K562 treated with DMSO at 1 percent for 4 hours (cell line): Measurements from ENCODE around the gene SPINK7. TPM values are rescaled to one million over a fixed set of nuclear protein-coding genes. Genes with fewer than 3 reads are reported as not detected.

Source experiments
- total RNA-seq: library from RNA; unstranded; fragments of 300-600 nt; gene quantifications from 2 replicates; pipeline ENCODE4 v1.2.3, GENCODE V29; 2022; ENCODE audit not compliant: insufficient read depth

Gene SPINK7
- total RNA-seq, result not detected in 2 replicates

GRCh38 chr5:148312153-148312552 is at the start of gene SPINK7:
SPINK7 (plus strand) TSS chr5:148312423; CDS start chr5:148312484, 61 bp downstream.

GRCh38 chr5:148268566-148268965 is 43.7 kb upstream of the SPINK7 start, which contains the start of gene SPINK13:
SPINK13 (plus strand) TSS chr5:148268794; CDS start chr5:148270073, 1,279 bp downstream.

GRCh38 chr5:148335259-148335658 is 23.0 kb downstream of the SPINK7 start, which contains the start of gene SPINK9:
SPINK9 (plus strand) TSS chr5:148335559; CDS start chr5:148335614, 55 bp downstream.

Other genes starting within 250 kb of the SPINK7 start
- 0.33 TPM in 1 of 2 replicates, not detected in the other for gene SPINK5, start 248.4 kb upstream of the SPINK7 start, total RNA-seq
- not detected in 2 replicates for gene SPINK14, start 143.9 kb upstream of the SPINK7 start, total RNA-seq
- gene SPINK6, start 109.4 kb upstream of the SPINK7 start, total RNA-seq, result not detected in 2 replicates
- gene MARCOL, start 73.9 kb upstream of the SPINK7 start, total RNA-seq, result not detected in 2 replicates
- not detected in 2 replicates for gene SPINK13, start 43.6 kb upstream of the SPINK7 start, total RNA-seq
- not detected in 2 replicates for gene SPINK9, start 23.1 kb downstream of the SPINK7 start, total RNA-seq
- gene FBXO38, start 71.5 kb downstream of the SPINK7 start, total RNA-seq, result 11.0 and 17.5 TPM in 2 replicates